Peyer's patch (tissue), 4 donors: ENCODE results near the gene SBNO1.

Experiments used
- CTCF ChIP-seq, 6 experiments: fragments of 450-650 bp in 4 of 6; fragments of 200-600 bp in 2 of 6; sonication (generic) in 1 of 6; IDR thresholded peaks; one replicate each; pipeline ENCODE4 v1.5.1; 2017 to 2019; ENCODE audit warnings: antibody characterized with exemption in 6 of 6, mild to moderate bottlenecking in 3 of 6, moderate library complexity in 1 of 6
- POLR2A ChIP-seq, 2 donors: fragments of 450-650 bp; IDR thresholded peaks; one replicate each; pipeline ENCODE4 v1.5.1; 2017; ENCODE audit warnings: antibody characterized with exemption in 2 of 2, mild to moderate bottlenecking in 2 of 2, moderate library complexity in 2 of 2

GRCh38 chr12:123363390-123363739, 1.3 kb downstream of the SBNO1 start:
- TF ChIP-seq CTCF (IDR thresholded peaks at IDR 0.05) (no peak), POLR2A (IDR thresholded peaks at IDR 0.05) (no peak)
